ENCODE measurements around the gene FOXA3.

- TF ChIP-seq, protein P1, sequence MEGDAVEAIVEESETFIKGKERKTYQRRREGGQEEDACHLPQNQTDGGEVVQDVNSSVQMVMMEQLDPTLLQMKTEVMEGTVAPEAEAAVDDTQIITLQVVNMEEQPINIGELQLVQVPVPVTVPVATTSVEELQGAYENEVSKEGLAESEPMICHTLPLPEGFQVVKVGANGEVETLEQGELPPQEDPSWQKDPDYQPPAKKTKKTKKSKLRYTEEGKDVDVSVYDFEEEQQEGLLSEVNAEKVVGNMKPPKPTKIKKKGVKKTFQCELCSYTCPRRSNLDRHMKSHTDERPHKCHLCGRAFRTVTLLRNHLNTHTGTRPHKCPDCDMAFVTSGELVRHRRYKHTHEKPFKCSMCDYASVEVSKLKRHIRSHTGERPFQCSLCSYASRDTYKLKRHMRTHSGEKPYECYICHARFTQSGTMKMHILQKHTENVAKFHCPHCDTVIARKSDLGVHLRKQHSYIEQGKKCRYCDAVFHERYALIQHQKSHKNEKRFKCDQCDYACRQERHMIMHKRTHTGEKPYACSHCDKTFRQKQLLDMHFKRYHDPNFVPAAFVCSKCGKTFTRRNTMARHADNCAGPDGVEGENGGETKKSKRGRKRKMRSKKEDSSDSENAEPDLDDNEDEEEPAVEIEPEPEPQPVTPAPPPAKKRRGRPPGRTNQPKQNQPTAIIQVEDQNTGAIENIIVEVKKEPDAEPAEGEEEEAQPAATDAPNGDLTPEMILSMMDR (conservative IDR thresholded peaks at IDR 0.05; ENCODE audit: low read length): 0 out of 2 replicates have a peak, but pooled peaks have one; percentile 28
- no peak for TF ChIP-seq EZH2phosphoT487 (IDR thresholded peaks at IDR 0.05; ENCODE audit: borderline replicate concordance, low read depth, low read length)
These were observed 38.0 kb downstream of the FOXA3 start, which contains the start of gene MYPOP for GRCh38 chr19:45901912-45902650.

Data from OCI-LY7 (cell line).